ENCODE results near the gene B4GALT1.

DNA sequence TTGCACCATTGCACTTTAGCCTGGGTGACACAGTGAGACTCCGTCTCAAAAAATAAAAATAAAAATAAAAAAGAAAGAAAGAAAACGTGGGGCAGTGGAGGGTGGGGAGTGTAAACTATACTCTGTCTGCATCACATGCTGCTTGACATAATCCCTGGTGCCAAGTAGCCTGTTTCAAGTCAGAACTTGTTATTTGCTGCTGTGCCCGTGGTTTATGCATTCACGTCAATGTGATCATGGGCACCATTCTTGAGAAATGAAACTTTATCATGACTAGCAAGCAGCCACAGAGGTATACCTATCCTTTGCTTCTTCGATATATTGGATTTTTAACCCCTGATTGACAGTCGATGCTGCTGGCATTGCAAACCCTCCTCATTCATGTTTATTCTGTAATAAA, 86.6 kb downstream of the B4GALT1 start:
- TF ChIP-seq POLR2A (IDR thresholded peaks at IDR 0.05) (no peak), POLR2AphosphoS5 (IDR thresholded peaks at IDR 0.05) (no peak), EP300 (IDR thresholded peaks at IDR 0.05) (no peak)
- TF ChIP-seq, protein P1, sequence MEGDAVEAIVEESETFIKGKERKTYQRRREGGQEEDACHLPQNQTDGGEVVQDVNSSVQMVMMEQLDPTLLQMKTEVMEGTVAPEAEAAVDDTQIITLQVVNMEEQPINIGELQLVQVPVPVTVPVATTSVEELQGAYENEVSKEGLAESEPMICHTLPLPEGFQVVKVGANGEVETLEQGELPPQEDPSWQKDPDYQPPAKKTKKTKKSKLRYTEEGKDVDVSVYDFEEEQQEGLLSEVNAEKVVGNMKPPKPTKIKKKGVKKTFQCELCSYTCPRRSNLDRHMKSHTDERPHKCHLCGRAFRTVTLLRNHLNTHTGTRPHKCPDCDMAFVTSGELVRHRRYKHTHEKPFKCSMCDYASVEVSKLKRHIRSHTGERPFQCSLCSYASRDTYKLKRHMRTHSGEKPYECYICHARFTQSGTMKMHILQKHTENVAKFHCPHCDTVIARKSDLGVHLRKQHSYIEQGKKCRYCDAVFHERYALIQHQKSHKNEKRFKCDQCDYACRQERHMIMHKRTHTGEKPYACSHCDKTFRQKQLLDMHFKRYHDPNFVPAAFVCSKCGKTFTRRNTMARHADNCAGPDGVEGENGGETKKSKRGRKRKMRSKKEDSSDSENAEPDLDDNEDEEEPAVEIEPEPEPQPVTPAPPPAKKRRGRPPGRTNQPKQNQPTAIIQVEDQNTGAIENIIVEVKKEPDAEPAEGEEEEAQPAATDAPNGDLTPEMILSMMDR (IDR thresholded peaks at IDR 0.05) = no peak

Data from sigmoid colon (tissue), 4 donors.